Endometrium (tissue), 2 donors: ENCODE measurements around the gene COL26A1.
"Not testable (repeated sequence)": the region's sequence is repeated elsewhere in the genome, so short reads cannot be mapped to it uniquely, and the experiment has no call there.

Experiments
- FAIRE-seq: peaks from 2 replicates; lab custom pipeline; 2012; peaks lifted over from hg19 to GRCh38; lab: Jason Lieb, UNC
- donor health status: control.
- donor health status: control.

COL26A1 gene

GRCh38 chr7:101598422-101598985 is 235.8 kb downstream of the COL26A1 start:
- no peak for FAIRE-seq

- FAIRE-seq: no peak
Measured at GRCh38 chr7:101598986-101599771, 236.5 kb downstream of the COL26A1 start.

GRCh38 chr7:101599787-101600186 is 237.1 kb downstream of the COL26A1 start:
- no peak for FAIRE-seq

- no peak for FAIRE-seq
Measured at GRCh38 chr7:101602082-101602481, 239.4 kb downstream of the COL26A1 start.

- FAIRE-seq: no peak
Measured at GRCh38 chr7:101602484-101603241, 240.0 kb downstream of the COL26A1 start.

- no peak for FAIRE-seq
Measured at GRCh38 chr7:101604331-101604933, 241.8 kb downstream of the COL26A1 start.

GRCh38 chr7:101604934-101605332 is 242.3 kb downstream of the COL26A1 start:
- FAIRE-seq: not testable (repeated sequence)

- no peak for FAIRE-seq
Measured at GRCh38 chr7:101605611-101606497, 243.2 kb downstream of the COL26A1 start.

GRCh38 chr7:101606498-101606923 is 243.8 kb downstream of the COL26A1 start:
- no peak for FAIRE-seq
